ENCODE measurements around the gene FUNDC1. TPM values are rescaled to one million over a fixed set of nuclear protein-coding genes. Genes with fewer than 3 reads are reported as not detected.

FUNDC1 gene
- total and polyA plus RNA-seq, 7 donors, result 5.5 to 15.6 (median 13.4) TPM

Other genes starting within 250 kb of the FUNDC1 start
- gene EFHC2, start 199.2 kb downstream of the FUNDC1 start, total RNA-seq, result 1 to 10 TPM; 1.1 to 3.2 (median 2.7) TPM
- 1 to 10 TPM; 1.3 to 3.0 (median 1.8) TPM for gene EFHC2, start 199.2 kb downstream of the FUNDC1 start, polyA plus RNA-seq

Measured in sigmoid colon (tissue), 7 donors.